Renal cortical epithelial cell (primary cell): ENCODE results near the gene EEF2KMT. TPM values are rescaled to one million over a fixed set of nuclear protein-coding genes. Genes with fewer than 3 reads are reported as not detected.
"Not testable (repeated sequence)": the region's sequence is repeated elsewhere in the genome, so short reads cannot be mapped to it uniquely, and the experiment has no call there.

ENCODE experiments used
- DNase-seq: peaks from one replicate; pipeline ENCODE4 v3.0.0-alpha.2; 2011; ENCODE audit warnings: low read depth
- total RNA-seq: library from RNA; depleted of rRNA; stranded (reverse); fragments of >200 nt; gene quantifications from 2 replicates; pipeline ENCODE4 v1.2.3, GENCODE V29; 2014

EEF2KMT gene
- total RNA-seq, 1 donor from 2014 or later = 13.9 TPM

DNA sequence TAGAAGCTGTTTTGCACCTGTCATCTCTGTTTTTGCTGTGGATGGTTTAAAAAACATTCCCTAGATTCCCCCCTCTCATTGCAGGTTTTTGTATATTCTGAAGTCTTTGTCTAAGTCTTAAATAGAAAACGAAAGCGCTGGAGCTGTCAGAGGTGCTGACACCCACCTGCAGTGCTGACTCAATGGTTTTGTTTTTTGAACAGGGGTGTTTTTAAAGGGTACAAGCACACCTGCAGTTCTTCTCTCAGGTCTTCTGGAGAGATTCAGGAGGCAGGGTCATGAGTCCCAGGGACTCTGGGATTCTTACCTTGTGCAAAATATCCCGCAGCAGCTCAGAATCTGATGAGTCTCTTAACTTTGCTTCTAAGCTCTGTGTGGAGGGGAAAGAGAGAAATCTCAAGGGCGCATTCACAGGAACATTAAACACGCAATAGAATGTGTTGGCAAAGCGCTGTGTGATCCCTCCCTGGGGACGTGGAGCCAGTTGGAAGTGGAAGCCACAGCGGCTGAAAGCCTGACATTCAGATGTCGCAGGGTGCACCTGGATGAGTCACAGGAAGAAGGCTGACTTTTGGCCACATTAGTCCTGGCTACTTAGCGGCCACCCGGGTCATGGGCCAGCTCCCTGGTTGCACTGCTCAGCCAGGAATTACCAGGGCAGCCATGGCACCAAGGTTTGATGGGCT is 2.3 kb downstream of the EEF2KMT start:
- DNase-seq = not testable (repeated sequence)

DNA sequence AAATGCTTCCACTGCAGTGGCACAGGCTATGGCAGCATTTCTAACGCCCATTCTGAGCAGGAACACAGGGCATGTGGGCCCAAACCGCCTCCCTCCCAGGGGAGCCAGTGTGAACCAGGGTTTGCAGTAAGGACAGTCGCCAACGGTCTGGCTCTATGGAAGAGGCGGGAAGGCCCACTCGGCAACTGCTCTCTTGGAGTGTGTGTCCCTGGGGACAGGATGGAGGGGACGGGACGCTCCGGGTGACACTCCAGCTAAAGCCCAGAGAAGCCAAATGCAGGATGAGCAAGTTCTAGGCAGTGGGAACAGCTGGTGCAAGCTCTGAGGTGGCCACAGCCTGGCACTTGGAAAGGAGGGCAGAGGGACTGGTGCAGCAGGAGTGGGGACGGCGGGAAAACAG is 3.8 kb downstream of the EEF2KMT start:
- not testable (repeated sequence) for DNase-seq

DNA sequence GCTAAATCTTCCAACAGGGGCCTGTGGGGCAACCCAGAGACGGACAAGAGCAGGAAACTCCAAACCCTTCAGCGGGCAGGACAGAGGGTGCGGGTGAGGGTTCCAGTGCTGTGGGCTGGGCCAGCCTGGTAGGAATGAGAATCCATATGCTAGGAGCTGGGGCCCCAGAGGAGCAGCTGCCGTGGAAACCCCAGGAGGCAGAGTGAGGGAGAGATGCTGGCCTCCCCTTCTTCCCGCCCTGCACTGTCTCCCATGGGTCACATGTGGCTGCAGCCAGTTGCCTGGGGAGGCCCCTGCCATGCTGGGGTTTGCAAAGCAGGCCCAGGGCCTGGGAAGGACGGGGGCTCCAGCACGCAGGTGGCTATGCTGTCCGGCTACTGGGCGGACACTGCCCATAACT is 4.5 kb downstream of the EEF2KMT start:
- DNase-seq = not testable (repeated sequence)

DNA sequence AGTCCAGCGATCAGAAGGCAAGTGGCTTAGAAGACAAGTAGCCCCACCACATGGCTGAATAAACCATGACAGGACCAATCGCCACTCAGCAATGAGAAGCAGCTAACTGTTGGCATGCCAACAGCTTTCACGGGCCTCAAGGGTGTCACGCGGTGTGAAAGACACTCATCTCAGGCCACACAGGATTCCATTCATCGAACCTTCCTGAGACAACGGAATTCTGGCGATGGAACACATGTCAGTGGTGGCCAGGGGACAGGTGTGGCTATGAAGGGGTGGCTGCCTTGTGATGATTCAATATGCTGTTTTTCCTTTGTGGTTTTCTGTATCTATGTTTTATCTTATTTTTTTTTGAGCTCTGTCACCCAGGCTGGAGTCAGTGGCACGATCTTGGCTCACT is 7.0 kb downstream of the EEF2KMT start:
- DNase-seq = not testable (repeated sequence)

DNA sequence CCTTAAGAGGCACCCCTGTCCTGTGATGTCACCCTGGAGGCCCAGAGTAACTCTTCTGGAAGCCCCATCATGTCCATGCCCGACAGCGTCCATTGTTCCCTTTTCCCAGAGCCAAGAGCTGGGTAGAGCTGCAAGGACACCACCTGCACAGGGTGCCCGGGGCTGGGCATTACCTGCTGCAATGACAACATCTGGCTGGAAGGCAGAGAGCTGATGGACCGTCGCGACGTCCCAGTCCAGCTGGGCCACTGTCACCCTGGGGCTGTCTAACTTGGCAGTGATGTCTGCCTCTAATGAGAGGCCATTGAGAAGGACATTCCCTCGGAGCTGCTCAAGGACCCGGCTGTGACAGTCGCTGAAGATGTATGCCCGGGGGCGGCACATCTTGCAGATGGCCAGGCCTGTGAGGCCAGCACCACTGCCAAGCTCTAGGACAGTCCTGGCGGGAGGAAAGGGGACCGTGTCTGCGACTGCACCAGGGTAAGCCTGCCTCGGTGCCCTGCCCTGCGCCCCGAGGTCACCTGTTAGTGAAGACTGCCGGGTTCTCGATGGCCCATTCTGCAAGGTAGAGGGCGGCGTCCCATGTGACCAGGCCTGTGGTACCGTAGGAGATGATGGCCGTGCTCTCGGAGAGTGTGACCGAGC is 7.6 kb downstream of the EEF2KMT start:
- not testable (repeated sequence) for DNase-seq

DNA sequence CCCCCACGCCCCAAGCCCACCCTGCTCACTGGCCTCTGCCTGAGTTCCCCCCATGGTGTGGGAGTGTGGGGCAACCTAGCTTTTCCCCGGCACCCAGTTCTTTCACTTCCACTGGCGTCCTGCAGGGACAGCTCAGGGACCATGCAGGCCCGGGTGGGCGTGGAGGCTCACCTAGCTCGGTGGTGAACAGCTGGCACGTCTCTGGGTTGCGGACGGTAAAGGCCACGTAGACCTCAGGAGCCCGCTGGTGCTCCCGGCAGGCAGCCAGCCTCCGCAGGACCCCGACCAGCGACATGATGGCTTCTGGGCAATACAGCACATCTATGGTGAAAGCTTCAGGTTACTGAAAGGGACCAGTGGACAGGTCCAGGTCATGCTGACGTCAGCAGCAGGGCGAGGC is 8.7 kb downstream of the EEF2KMT start:
- not testable (repeated sequence) for DNase-seq

DNA sequence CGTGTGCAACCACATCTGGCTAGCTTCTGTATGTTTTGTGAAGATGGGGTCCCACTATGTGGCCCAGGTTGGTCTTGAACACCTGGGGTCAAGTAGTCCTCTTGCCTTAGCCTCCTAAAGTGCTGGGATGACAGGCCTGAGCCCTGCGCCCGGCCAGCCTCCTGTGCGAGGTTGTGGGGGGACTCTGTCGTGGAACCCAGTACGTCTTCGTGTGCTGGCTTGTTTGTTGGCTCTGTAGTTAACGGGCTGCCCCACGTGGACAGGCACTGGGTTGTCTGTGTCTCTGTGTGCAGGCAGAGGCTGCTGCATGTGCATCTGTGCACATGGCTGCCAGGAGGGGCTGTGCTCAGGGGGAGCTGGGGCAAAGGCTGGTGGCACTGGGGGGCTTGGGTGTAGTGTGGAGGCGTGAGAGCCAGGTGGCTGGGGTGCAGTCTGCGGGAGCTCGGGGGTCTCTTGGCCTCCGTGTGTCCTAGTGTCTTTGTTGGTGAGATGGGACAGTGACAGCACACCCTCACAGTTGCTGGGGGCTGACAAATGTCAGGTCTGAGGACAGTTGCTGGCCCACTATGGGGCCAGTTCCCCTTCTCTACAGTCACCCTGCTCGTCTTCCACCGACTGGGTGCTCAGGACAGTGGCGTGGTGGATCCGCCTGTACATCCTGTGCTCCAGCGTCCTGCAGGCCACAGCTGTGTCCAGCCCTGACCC is 9.4 kb downstream of the EEF2KMT start:
- DNase-seq = not testable (repeated sequence)

DNA sequence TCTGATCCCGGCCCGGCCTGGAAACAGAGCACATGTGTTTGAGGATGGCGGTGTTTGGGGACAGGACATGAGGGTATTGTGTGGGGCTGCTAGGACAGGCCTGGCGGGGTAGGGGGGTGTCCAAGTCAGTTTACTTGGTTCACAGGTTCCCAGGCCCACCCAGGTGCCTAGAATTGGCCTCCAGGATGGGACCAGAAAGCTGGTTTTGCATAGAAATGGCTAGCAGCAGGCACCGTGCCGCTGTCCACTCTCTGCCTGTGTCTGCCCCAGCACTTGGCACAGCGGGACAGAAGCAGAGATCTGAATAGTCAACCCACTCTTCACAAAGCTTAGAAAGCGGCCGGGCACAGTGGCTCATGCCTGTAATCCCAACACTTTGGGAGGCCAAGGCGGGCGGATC is 11.9 kb downstream of the EEF2KMT start:
- not testable (repeated sequence) for DNase-seq

DNA sequence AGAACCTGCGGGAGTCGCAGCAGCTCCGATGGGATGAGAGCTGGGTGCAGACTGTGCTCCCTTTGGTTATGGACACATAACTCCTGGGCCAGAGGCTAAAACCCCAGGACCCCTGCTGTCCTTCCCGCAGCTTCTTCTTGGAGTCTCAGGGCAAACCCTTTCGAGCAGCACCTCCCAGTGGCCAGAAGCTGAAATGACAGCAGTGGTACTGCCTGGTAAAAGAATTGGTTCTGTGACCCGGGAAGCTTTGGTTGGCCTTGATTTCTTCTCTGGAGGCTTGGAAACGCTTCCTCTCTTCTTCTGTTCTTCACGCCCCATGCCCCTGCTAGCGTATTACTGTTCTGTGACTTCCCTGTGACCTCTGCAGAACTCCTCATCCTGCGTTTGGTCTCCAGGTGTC is 12.8 kb downstream of the EEF2KMT start:
- peak; percentile 37 for DNase-seq

DNA sequence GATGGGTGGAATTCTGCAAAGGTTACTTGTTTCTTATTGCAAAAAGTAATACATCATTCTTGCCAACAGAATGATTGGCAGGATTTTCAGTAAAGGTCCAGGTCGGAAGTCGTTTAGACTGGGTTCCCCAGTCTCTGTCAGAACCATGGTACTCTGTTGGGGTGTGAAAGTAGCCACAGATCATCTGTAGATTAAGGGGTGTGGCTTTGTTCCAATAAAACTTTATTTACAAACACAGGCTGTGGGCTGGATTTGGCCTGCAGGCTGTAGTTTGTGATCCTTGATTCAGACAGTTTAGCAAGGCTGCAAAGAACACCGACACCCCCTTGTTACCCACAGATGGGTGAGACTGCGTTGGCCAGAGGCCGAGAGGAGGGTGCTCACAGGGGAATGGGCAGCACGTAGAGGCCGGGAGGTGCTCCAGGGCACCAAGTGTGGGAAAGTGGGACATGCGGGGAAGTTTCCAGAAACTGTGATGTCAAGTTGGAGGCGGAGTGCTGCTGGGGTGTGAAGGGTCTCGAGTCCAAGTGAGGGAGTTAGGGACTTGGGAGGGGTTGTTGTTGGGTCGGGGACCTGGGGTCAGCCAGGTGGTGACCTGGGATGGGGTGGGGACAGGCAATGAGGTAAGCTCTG is 13.4 kb downstream of the EEF2KMT start:
- DNase-seq = not testable (repeated sequence)

DNA sequence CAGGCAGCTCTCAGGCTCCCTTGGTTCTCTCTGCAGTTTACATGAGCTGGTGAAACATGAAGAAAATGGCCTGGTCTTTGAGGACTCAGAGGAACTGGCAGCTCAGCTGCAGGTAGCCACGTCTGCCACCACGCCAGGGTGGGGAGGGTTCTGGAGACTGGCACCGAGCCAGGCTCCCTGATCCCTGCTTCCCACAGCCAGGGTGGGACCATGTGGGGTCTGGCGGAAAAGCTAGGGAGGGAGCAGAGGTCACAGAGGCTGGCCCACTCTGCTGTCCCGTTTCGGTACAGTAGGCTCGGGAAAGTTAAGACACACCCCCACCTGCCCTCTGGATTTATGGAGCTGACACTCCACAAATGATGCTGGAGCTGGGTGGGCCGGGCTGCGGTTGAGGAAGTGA is 13.9 kb downstream of the EEF2KMT start:
- DNase-seq = not testable (repeated sequence)

DNA sequence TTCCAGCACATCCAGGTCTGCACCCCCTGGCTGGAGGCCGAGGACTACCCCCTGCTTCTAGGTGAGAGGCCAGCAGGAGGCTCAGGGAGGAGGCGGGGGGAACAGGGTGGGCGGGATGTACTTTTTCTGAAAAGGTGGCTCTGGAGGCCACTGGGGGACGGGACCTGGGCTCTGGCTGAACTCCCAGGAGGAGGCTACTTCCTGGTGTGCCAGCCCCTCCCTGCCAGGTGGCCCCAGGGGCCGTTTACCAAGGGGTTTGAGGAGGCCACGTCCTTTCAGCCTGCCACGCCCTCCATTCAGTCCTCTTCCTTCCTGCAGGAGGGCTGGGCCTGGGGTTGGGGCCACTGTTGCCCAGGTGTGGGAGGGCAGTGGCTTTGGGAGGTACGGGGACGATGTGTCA is 16.6 kb downstream of the EEF2KMT start:
- not testable (repeated sequence) for DNase-seq

DNA sequence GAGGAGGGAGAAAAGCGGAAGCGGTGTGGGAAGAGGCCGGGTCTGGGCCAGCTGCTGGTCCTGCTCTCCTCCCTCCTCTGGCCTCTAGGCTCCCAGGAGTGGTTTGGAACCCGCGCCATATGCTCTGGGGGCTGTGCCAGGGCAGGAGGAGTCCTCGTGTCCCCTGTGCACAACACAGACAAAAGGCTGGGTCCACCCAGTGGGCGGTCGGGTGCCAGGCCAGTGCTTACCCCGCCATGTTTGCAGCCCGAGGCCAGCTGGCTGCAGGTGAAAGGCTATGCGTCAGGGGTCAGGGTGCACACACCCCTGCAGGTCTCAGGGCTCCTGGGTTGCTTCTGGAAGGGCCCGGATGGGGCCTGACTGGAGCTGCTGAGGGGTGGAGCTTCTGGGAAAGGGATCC is 17.1 kb downstream of the EEF2KMT start:
- DNase-seq = not testable (repeated sequence)

DNA sequence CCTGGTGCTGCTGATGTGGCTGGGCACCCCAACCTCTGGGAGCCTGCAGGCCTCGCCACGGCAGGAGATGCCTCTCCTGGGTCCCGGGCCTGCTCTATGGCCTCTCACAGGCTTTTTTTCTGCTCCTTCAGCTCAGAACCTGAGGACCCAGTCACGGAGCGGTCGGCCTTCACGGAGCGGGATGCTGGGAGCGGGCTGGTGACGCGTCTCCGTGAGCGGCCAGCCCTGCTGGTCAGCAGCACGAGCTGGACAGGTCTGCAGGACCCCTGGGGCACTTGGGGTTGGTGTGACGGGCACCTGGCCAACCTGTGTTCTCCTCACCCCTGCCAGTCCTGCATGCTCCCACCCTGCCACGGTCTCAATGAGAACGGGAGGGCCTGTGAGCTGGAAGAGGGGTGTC is 19.0 kb downstream of the EEF2KMT start:
- no peak for DNase-seq

DNA sequence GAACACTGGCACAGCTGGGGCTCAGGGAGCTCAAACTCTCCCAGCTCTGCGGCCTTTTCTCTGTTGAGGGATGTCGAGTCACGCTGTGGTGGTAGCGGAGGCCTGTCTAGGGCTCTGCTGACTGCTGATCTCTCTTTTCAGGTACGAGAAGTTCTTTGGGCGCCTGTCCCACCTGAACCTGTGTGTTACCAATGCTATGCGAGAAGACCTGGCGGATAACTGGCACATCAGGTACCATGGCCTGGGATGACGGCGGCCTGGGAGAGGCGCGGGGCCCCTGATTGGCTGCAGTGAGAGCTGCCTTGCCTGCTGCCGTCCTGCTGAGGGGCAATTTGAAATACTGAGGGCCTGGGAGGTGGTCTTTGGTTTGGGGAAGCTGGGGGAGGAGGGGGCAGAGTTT is 20.3 kb downstream of the EEF2KMT start:
- no peak for DNase-seq

DNA sequence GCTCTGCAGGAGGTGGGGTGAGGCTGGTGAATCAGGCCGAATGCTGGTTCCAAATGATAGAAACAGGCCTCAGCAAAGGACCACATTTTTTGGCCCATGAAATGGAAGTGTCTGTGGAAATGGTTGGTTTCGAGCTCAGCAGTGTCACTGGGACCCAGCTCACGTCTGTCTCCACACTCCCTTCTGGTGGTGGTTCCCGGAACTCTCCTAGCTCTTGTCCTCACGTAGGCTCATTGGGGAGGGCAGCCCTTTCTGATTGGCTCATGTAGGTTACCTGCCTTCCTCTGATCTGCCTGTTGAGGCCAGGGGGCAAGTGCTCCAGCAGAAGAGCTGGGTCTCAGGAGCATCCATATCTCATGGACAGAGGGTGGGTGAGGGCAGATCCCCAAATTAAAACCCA is 22.0 kb downstream of the EEF2KMT start:
- DNase-seq = no peak

DNA sequence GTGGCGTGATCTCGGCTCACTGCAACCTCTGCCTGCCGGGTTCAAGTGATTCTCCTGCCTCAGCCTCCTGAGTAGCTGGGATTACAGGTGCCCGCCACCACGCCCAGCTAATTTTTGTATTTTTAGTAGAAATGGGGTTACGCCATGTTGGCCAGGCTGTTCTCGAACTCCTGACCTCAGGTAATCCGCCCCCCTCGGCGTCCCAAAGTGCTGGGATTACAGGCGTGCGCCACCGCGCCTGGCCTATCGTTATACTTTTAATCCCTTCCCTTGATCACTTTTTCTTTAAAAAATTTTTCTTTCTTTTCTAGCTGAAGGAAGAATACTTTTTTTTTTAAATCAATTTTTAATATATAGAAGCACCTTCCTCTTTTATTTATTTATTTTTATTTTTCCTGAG is 23.8 kb downstream of the EEF2KMT start:
- not testable (repeated sequence) for DNase-seq

DNA sequence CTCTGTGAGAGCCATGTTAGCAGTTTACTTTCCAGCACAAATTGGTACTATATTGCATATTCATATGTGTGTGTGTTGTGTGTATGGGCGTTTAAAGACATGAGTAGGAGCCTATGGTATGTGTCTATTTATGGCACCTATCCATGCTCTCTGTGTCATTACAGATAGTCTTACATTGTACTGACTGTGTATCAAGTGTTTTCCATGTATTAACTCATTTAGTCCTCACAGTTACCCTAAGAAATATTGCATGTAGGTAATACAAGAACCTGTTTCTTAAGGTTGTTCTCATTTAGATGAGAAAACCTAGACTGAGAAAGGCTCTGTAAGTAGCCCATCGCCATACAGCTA is 24.3 kb downstream of the EEF2KMT start:
- DNase-seq = no peak

DNA sequence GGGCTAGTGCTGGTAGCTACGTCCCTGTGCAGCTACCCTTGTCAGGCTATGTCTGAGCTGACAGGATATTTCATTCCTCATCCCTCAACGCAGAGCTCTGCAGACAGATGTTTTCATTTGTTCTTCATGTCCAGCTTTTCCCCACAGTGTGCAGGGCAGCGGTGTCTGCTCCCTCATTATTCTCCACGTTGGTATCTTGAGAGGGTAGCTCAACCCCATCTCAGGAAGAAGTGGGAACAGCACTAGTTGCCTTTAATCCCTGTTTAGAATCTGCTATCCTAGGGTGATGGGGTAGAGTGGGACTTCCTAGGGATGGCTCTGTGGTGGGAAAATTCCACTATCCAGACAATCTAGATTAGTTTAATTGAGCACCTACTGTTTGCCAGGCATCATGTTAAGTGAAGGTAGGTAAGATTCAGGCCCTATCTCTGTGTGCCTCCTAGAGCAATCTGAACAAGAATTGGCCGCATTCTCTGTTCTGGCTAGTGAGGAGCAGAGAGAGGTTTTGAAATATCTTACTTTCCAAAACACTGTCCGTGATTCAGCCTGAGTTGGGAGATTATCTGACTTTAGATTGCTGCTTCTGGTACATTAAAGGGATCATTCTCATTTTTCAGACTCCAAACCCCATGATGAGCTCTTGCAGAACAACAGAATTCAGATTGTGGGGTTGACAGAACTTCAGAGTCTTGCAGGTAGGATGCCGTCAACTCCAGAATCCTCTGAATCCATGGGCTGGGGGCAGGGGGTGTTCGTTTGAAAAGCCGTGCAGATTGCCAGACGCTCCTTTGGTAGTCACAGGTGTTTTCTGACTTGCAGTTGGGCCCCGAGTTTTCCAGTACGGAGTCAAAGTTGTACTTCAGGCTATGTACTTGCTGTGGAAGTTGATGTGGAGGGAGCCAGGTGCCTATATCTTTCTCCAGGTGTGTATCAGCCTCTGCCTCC is 25.0 kb downstream of the EEF2KMT start:
- DNase-seq = no peak

DNA sequence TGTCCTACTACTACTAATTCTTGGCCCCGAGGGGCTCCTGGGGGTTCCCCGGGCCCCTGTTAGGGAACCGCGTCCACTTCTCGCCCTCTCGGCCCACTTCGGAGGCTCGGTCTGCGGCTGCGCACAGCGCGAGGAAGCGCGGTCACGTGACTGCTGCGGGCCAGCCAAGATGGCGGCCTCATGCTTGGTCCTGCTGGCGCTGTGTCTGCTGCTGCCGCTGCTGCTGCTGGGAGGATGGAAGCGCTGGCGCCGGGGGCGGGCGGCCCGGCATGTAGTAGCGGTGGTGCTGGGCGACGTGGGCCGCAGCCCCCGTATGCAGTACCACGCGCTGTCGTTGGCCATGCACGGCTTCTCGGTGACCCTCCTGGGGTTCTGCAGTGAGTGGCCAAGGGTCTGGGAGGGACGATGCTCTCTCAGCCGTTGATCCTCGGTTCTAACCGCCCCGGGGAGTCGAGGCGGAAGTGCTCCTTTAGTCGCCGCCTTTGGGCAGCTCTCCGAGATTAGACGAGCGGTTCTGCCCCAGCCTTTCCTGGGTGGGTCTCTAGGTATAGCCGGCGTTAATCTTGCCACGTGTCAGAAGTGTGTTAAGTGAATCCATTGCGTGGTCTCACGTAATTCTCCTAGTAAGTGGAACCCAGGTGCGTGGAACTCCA is 25.8 kb downstream of the EEF2KMT start, which contains the start of gene ALG1:
Gene ALG1 (plus strand): TSS at position 163 of the 653 bp plus-strand sequence. CDS start 7 bp downstream, at position 170.
- peak; percentile 69 for DNase-seq

DNA sequence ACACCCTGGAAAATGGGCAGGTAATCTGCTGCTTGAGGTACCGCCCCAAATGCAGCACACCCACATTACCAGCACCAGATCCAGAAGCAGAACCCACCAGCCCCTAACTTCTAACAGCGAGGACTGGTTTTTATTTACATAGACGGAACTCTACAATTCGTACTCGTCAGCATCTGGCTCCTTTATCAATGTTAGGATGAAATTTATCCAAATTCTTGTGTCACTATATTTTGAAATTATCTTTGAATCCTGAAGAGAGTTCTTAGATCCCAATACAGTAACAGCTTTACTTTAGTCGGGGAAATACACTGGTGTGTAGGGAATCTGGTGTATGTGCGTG is 26.3 kb downstream of the EEF2KMT start:
- no peak for DNase-seq
